Measurements from ENCODE around the gene FAM171A2. TPM values are rescaled to one million over a fixed set of nuclear protein-coding genes. Genes with fewer than 3 reads are reported as not detected.
A peak's percentile ranks its signal among the peaks of the same experiment; 100 is the strongest.

Gene FAM171A2
- total and polyA plus RNA-seq, 12 donors = 0.13 to 5.4 (median 2.3) TPM

DNA sequence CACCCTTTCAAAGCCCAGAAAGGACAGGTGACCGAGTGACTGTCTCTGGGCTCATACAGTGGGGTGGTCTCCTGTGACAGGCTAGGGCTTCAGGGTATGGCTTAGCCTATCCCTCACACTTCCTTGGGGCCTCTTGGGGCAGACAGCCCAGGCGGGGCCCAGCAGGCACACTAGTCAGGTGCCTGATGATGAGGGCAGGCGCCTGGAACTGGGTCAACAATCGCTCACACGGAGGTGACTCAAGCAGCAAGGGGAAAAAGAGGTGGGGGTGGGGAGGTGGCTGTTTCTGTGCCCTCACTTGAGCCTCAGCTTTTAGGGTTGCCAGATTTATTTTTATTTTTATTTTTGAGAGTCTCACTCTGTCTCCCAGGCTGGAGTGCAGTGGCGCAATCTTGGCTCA, 25.0 kb downstream of the FAM171A2 start:
- Histone ChIP-seq H3K27me3 (no peaks in the 10 kb centered on the region), H3K4me3 (no peak overlapping the region), H3K27ac (no peak overlapping the region), H3K36me3 (replicated peaks in 1 of 2) (no peaks in the 10 kb centered on the region), H3K9me3 (replicated peaks in 1 of 3) (no peaks in the 10 kb centered on the region), H3K4me1 (replicated peaks in 1 of 2) (peaks cover 0 to 4% of the 10 kb centered on the region in 2 donors)
- peak in 5 of 7 donors; percentile 68 to 82 (median 75) for DNase-seq
- TF ChIP-seq, protein P1, sequence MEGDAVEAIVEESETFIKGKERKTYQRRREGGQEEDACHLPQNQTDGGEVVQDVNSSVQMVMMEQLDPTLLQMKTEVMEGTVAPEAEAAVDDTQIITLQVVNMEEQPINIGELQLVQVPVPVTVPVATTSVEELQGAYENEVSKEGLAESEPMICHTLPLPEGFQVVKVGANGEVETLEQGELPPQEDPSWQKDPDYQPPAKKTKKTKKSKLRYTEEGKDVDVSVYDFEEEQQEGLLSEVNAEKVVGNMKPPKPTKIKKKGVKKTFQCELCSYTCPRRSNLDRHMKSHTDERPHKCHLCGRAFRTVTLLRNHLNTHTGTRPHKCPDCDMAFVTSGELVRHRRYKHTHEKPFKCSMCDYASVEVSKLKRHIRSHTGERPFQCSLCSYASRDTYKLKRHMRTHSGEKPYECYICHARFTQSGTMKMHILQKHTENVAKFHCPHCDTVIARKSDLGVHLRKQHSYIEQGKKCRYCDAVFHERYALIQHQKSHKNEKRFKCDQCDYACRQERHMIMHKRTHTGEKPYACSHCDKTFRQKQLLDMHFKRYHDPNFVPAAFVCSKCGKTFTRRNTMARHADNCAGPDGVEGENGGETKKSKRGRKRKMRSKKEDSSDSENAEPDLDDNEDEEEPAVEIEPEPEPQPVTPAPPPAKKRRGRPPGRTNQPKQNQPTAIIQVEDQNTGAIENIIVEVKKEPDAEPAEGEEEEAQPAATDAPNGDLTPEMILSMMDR (IDR thresholded peaks at IDR 0.05) = no peak
- no peak for TF ChIP-seq POLR2A (IDR thresholded peaks at IDR 0.05)
- 37 to 75% (median 55%) methylated on average over 6 of the region's 6 CpGs for WGBS, 4 donors
- intact Hi-C loops (cut with DNase I) = no loop called here

DNA sequence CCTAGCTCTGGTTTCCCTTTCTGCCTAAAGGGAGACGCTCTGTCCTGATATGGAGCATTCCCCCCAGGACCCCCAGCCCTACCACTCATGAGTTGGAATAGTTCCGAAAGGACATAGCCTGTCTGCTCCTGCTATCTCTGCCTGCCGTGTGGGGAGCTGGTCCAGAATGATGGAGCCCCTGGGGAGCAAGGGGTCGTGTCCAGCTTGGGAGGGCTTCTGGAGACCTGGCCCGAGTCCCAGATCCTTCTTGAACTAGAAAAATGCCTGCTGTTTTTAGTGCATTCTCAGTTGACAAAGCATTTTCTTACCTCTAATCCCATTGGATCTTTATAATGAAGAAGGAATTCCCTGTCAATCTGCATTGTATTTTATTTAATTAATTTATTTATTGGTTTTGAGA, 27.7 kb downstream of the FAM171A2 start:
- no peak for DNase-seq
- no peak overlapping the region for H3K4me3 ChIP-seq
- TF ChIP-seq POLR2A (IDR thresholded peaks at IDR 0.05) = no peak
- TF ChIP-seq, protein P1 (IDR thresholded peaks at IDR 0.05) = no peak
- H3K9me3 ChIP-seq (replicated peaks in 1 of 3) = no peaks in the 10 kb centered on the region
- intact Hi-C loops (cut with DNase I) = no loop called here
- no peaks in the 10 kb centered on the region for H3K27me3 ChIP-seq
- H3K27ac ChIP-seq = no peak overlapping the region
- no peaks in the 10 kb centered on the region for H3K36me3 ChIP-seq (replicated peaks in 1 of 2)
- whole genome bisulfite sequencing, 4 donors = 35 to 48% (median 42%) methylated on average over 4 to 5 of the region's 5 CpGs
- H3K4me1 ChIP-seq (replicated peaks in 1 of 2) = peaks cover 0 to 9% of the 10 kb centered on the region in 2 donors

- intact Hi-C loops (cut with DNase I) = no loop called here
- Histone ChIP-seq H3K36me3 (replicated peaks in 1 of 2) (no peaks in the 10 kb centered on the region), H3K4me1 (replicated peaks in 1 of 2) (peaks cover 0 to 10% of the 10 kb centered on the region in 2 donors), H3K27me3 (no peaks in the 10 kb centered on the region), H3K4me3 (no peak overlapping the region), H3K9me3 (replicated peaks in 1 of 3) (no peaks in the 10 kb centered on the region), H3K27ac (no peak overlapping the region)
- no peak for TF ChIP-seq POLR2A (IDR thresholded peaks at IDR 0.05)
- TF ChIP-seq, protein P1 (IDR thresholded peaks at IDR 0.05) = no peak
- no peak for DNase-seq
- WGBS, 4 donors = 41 to 66% (median 51%) methylated on average over 3 of the region's 3 CpGs
Observed at GRCh38 chr17:44335564-44335963, 28.1 kb downstream of the FAM171A2 start.

DNA sequence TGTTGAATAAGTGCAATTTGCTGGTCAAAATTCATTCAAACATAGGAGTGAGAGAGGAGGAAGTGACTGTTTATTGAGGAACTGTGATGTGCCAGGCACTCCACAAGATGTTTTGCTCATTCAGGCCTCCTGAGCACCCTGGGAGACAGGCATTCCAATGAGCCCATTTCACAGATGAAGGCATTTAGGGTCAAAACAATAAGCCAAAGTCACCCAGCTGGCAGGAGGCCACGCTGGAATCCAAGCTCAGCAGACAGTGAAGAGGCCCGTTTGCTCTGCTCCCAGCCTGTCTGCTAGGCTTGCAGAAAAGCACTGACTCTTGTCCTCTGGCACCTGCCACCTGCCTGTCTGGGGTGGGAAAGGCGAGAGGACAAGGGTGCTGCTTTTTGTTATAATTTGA, 28.9 kb downstream of the FAM171A2 start:
- no peaks in the 10 kb centered on the region for H3K9me3 ChIP-seq (replicated peaks in 1 of 3)
- WGBS, 4 donors = 50 to 59% (median 53%) methylated on average over 1 to 3 of the region's 3 CpGs
- no peak overlapping the region for H3K27ac ChIP-seq
- DNase-seq = no peak
- peaks cover 0 to 10% of the 10 kb centered on the region in 2 donors for H3K4me1 ChIP-seq (replicated peaks in 1 of 2)
- no peak overlapping the region for H3K4me3 ChIP-seq
- no peak for TF ChIP-seq POLR2A (IDR thresholded peaks at IDR 0.05)
- TF ChIP-seq, protein P1 (IDR thresholded peaks at IDR 0.05) = no peak
- H3K27me3 ChIP-seq = no peaks in the 10 kb centered on the region
- intact Hi-C loops (cut with DNase I) = no loop called here
- no peaks in the 10 kb centered on the region for H3K36me3 ChIP-seq (replicated peaks in 1 of 2)
